A549 (cell line): ENCODE data around the gene RPL37.

ENCODE experiments used
- CHD2 ChIP-seq: fragments of 150-350 bp; IDR thresholded peaks from 2 replicates; pipeline ENCODE4 v1.6.1; 2014; ENCODE audit warnings: low read length; ENCODE audit not compliant: partially characterized antibody
- CTCF ChIP-seq: fragments of >200 bp; sonication (Bioruptor Twin); formaldehyde crosslinking; IDR thresholded peaks from 3 replicates; pipeline ENCODE4 v1.5.1; 2016
- ESRRA ChIP-seq: fragments of 150-350 bp; IDR thresholded peaks from 2 replicates; pipeline ENCODE4 v1.6.1; 2014; ENCODE audit warnings: mild to moderate bottlenecking, low read length, borderline replicate concordance
- MAFK ChIP-seq: fragments of 450-650 bp; IDR thresholded peaks from 2 replicates; pipeline ENCODE4 v1.6.1; 2014; ENCODE audit not compliant: partially characterized antibody
- PBX3 ChIP-seq: IDR thresholded peaks from 2 replicates; pipeline ENCODE4 v1.6.1; 2012
- POLR2A ChIP-seq: IDR thresholded peaks from 2 replicates; pipeline ENCODE4 v1.6.1; 2012; ENCODE audit warnings: mild to moderate bottlenecking, low read length
- RAD21 ChIP-seq, 2 experiments: fragments of >200 bp in 1 of 2; sonication (Bioruptor Twin) in 1 of 2; formaldehyde crosslinking in 1 of 2; IDR thresholded peaks in 1 of 2; conservative IDR thresholded peaks in 1 of 2; 2 replicates in 1 of 2; 3 replicates in 1 of 2; pipeline ENCODE4 v1.6.1; 2012 to 2018; ENCODE audit warnings: inconsistent platforms in 1 of 2
- RFX5 ChIP-seq: fragments of 450-650 bp; IDR thresholded peaks from 2 replicates; pipeline ENCODE4 v1.7.1; 2014; ENCODE audit warnings: antibody characterized with exemption, mild to moderate bottlenecking, moderate library complexity

- no peak for TF ChIP-seq RAD21 (conservative IDR thresholded peaks at IDR 0.05 in 1 of 2, IDR thresholded peaks at IDR 0.05 in 1 of 2)
- TF ChIP-seq CTCF = no peak
- TF ChIP-seq PBX3 = no peak
- no peak for TF ChIP-seq MAFK
- no peak for TF ChIP-seq CHD2
- TF ChIP-seq ESRRA = no peak
- no peak for TF ChIP-seq POLR2A
- no peak for TF ChIP-seq RFX5
Measured at GRCh38 chr5:40790947-40791593, 44.0 kb downstream of the RPL37 start.
